MCF 10A (cell line): Measurements from ENCODE around the gene CLPX. TPM values are rescaled to one million over a fixed set of nuclear protein-coding genes. Genes with fewer than 3 reads are reported as not detected.

ENCODE experiments used
- BruUV-seq: library from RNA; stranded (reverse); fragments of 400-500 nt; replicated peaks from 2 replicates; lab custom pipeline; 2021; lab: Mats Ljungman, UMichigan
- CTCF ChIA-PET: fragments of 300-600 bp; sonication (Branson Sonifier 250); formaldehyde crosslinking; extraction: SDS; loops from one replicate; lab custom pipeline; 2021; ENCODE audit warnings: antibody characterized with exemption, inconsistent platforms; lab: Yijun Ruan, JAX
- POLR2A ChIA-PET: fragments of 300-600, 350-650 bp; sonication (Branson Sonifier 250); formaldehyde crosslinking; extraction: SDS; loops from one replicate; lab custom pipeline; 2020; ENCODE audit warnings: antibody characterized with exemption, inconsistent platforms; lab: Yijun Ruan, JAX
- DNase-seq: peaks from one replicate; pipeline ENCODE4 v3.0.0-alpha.2; 2018; ENCODE audit not compliant: unreplicated experiment
- H3K27ac Mint-ChIP-seq: one replicate; pipeline ENCODE4 v1.8.0; 2022; ENCODE audit warnings: mild to moderate bottlenecking, low read depth, mixed read lengths; ENCODE audit not compliant: unreplicated experiment
- H3K27me3 Mint-ChIP-seq: one replicate; pipeline ENCODE4 v1.8.0; 2022; ENCODE audit warnings: mixed read lengths; ENCODE audit not compliant: insufficient read depth, unreplicated experiment
- H3K36me3 Mint-ChIP-seq: one replicate; pipeline ENCODE4 v1.8.0; 2022; ENCODE audit warnings: mild to moderate bottlenecking, moderate library complexity, mixed read lengths; ENCODE audit not compliant: insufficient read depth, unreplicated experiment
- H3K4me1 Mint-ChIP-seq: one replicate; pipeline ENCODE4 v1.8.0; 2022; ENCODE audit warnings: mixed read lengths; ENCODE audit not compliant: insufficient read depth, unreplicated experiment
- H3K4me3 Mint-ChIP-seq: one replicate; pipeline ENCODE4 v1.8.0; 2022; ENCODE audit warnings: mild to moderate bottlenecking, moderate library complexity, mixed read lengths; ENCODE audit not compliant: unreplicated experiment
- H3K9me3 Mint-ChIP-seq: one replicate; pipeline ENCODE4 v1.8.0; 2022; ENCODE audit warnings: mixed read lengths; ENCODE audit not compliant: unreplicated experiment
- intact Hi-C: fragments of 100-400 bp; cut with micrococcal nuclease; formaldehyde crosslinking; loops from 2 replicates; pipeline ENCODE4 v1.14.1; 2022
- total RNA-seq: library from RNA; stranded (reverse); gene quantifications from 2 replicates; pipeline ENCODE4 v1.2.3, GENCODE V29; 2022
- TF ChIP-seq, protein P1 (sequence below): fragments of 200-600 bp; IDR thresholded peaks from one replicate; pipeline ENCODE4 v1.8.0; 2022; ENCODE audit warnings: antibody characterized with exemption, mild to moderate bottlenecking; ENCODE audit not compliant: unreplicated experiment

CLPX gene
- total RNA-seq, 1 experiment from 2014 or later, result 48.9 TPM

DNA sequence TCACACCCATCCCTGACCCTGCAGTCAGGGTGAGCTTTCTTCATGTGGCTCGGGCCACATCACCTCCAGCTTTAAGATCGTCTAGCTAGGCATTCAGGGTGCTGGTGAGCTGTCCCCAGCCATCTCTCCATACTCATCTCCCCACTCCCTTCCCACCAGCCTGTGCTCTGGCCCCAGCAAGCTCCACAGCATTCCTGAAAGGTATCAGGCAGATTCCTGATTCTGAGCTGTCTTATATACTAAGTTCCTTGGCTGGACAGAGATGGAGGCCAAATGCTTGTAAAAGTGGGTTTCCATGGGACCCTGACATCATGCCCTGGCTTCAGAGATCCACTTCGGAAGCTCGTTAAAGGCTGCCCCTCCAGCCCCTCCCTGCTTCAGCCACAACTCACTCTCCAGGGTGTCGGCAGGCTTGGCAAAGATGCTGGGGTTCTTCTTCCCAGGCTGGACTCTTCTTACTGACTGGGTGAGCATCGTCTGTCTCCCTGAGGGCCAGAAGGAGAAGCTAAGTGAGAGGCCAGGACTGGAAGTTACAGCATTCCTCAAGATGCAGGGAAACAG, 22.2 kb upstream of the CLPX start:
- no peaks in the 10 kb centered on the region for H3K9me3 Mint-ChIP-seq
- H3K27ac Mint-ChIP-seq, result no peak overlapping the region
- DNase-seq, result no peak
- H3K4me3 Mint-ChIP-seq, result no peak overlapping the region
- TF ChIP-seq, protein P1, sequence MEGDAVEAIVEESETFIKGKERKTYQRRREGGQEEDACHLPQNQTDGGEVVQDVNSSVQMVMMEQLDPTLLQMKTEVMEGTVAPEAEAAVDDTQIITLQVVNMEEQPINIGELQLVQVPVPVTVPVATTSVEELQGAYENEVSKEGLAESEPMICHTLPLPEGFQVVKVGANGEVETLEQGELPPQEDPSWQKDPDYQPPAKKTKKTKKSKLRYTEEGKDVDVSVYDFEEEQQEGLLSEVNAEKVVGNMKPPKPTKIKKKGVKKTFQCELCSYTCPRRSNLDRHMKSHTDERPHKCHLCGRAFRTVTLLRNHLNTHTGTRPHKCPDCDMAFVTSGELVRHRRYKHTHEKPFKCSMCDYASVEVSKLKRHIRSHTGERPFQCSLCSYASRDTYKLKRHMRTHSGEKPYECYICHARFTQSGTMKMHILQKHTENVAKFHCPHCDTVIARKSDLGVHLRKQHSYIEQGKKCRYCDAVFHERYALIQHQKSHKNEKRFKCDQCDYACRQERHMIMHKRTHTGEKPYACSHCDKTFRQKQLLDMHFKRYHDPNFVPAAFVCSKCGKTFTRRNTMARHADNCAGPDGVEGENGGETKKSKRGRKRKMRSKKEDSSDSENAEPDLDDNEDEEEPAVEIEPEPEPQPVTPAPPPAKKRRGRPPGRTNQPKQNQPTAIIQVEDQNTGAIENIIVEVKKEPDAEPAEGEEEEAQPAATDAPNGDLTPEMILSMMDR, result no peak
- intact Hi-C loops, result no loop called here
- POLR2A ChIA-PET, result interaction anchor here (1.4 kb wide), 1 partner anchor 79 kb away, joined by 3 read pairs; no protein-coding TSS in a partner anchor
- no peaks in the 10 kb centered on the region for H3K27me3 Mint-ChIP-seq
- CTCF ChIA-PET, result interaction anchor here (0.6 to 1.2 kb wide), 4 partner anchors 21 to 477 kb away, joined by 3 to 4 read pairs (median 3); no protein-coding TSS in a partner anchor
- BruUV-seq, result no TSS peak
- H3K4me1 Mint-ChIP-seq, result no peaks in the 10 kb centered on the region
- no peaks in the 10 kb centered on the region for H3K36me3 Mint-ChIP-seq

DNA sequence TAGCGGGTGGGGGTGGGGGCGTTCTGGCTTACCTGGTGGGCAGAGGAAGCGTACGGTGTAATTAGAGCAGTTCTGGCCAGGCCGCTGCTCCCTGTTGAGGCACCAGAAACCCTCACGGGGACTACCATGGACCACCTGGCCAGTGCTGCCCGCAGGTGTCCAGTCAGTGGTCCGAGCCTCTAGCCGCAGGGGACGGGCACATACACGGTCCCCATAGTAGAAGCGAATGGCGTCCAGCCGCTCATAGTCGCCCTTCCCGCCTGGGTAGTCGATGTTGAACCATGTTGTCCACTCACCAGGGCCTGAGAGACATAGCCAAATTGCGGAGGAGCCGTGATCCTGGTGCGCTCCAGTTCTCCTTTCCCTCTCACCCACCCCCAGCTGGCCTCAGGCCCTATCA, 21.6 kb upstream of the CLPX start:
- no peak overlapping the region for H3K4me3 Mint-ChIP-seq
- CTCF ChIA-PET, result interaction anchor here (0.6 to 0.8 kb wide), 2 partner anchors 180 to 477 kb away, joined by 3 read pairs; no protein-coding TSS in a partner anchor
- H3K4me1 Mint-ChIP-seq, result no peaks in the 10 kb centered on the region
- no peaks in the 10 kb centered on the region for H3K9me3 Mint-ChIP-seq
- H3K27me3 Mint-ChIP-seq, result no peaks in the 10 kb centered on the region
- DNase-seq, result no peak
- TF ChIP-seq, protein P1, result no peak
- H3K27ac Mint-ChIP-seq, result no peak overlapping the region
- POLR2A ChIA-PET, result no interaction called here
- intact Hi-C loops, result no loop called here
- no peaks in the 10 kb centered on the region for H3K36me3 Mint-ChIP-seq
- BruUV-seq, result no TSS peak

DNA sequence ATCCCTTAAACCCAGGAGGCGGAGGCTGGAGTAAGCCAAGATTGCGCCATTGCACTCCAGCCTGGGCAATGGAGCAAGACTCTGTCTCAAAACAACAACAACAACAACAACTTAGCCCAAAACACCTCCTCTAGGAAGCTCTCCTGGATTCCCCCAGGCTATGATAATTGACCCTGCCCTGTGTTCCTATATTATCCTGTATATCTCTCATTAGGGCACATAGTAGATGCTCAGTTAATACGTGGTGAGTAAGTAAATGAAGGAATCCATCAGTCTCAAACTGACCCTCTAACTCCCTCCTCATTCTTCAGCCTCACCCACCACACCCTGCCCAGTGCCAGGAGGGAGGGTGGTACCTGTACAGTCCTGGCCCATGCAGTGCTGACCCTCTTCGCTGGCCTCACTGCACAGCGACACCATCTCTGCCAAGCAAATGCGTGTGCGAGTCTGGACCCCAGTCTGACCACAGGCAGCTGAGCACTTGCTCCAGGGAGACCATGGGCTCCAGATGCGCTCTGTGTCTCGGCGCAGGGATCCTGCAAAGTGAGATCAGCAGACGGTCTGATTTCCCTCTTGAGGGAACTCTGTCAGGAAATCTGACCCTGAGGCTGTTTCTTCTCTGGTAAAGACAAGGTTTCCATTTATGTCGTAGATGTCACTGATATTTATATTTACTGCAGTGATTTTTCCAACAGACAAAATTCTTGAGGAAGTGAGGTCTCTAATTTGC, 20.0 kb upstream of the CLPX start:
- Mint-ChIP-seq H3K4me3 (no peak overlapping the region), H3K9me3 (no peaks in the 10 kb centered on the region), H3K27me3 (no peaks in the 10 kb centered on the region), H3K36me3 (no peaks in the 10 kb centered on the region), H3K27ac (no peak overlapping the region), H3K4me1 (no peaks in the 10 kb centered on the region)
- TF ChIP-seq, protein P1, result no peak
- BruUV-seq, result no TSS peak
- no peak for DNase-seq
- ChIA-PET CTCF (interaction anchor here (0.8 kb wide), 1 partner anchor 16 kb away, joined by 6 read pairs; no protein-coding TSS in a partner anchor), POLR2A (no interaction called here)
- intact Hi-C loops, result no loop called here

DNA sequence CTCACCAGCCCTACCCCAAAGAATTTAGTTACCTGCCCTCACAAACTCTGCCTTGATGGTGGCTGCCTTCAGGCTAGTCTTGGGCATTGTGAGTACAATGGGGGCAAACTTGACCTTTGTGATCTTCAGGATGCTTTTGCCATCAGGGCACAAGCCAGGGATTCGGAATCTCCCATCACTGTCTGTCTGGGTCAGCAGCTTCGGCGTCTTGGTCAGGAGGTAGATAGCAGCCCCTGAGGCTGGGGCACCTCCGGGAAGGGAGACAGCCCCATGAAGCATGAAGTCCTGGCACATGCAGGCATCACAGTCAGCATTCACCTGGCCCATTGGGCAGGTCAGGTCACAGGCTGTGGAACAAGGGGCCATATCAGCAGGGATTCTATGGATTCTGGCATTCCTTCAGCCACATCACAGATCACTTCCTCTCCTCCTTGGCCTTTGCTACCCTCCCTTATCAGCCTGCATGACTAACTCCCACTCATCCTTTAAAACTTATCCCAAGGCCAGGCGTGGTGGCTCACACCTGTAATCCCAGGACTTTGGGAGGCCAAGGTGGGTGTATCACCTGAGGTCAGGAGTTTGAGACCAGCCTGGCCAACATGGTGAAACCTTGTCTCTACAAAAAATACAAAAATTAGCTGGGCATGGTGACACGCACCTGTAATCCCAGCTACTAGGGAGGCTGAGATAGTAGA, 19.2 kb upstream of the CLPX start:
- CTCF ChIA-PET, result interaction anchor here (0.8 kb wide), 1 partner anchor 15 kb away, joined by 6 read pairs; no protein-coding TSS in a partner anchor
- TF ChIP-seq, protein P1, result no peak
- Mint-ChIP-seq H3K36me3 (no peaks in the 10 kb centered on the region), H3K4me3 (no peak overlapping the region), H3K27me3 (no peaks in the 10 kb centered on the region), H3K9me3 (no peaks in the 10 kb centered on the region), H3K27ac (no peak overlapping the region), H3K4me1 (no peaks in the 10 kb centered on the region)
- BruUV-seq, result no TSS peak
- POLR2A ChIA-PET, result no interaction called here
- intact Hi-C loops, result no loop called here
- DNase-seq, result no peak
